HG03196 (cell line): Measurements from ENCODE around the gene HSPBP1.
A peak's percentile ranks its signal among the peaks of the same experiment; 100 is the strongest.

ENCODE experiments used
- ATAC-seq: cut with Tn5 transposase; IDR thresholded peaks from one replicate; pipeline ENCODE4 v1.9.1; 2021; ENCODE audit not compliant: unreplicated experiment

The HSPBP1 gene

GRCh38 chr19:55256562-55257460 lies 23.1 kb downstream of the HSPBP1 start:
- ATAC-seq: no peak

GRCh38 chr19:55255618-55256423 lies 24.1 kb downstream of the HSPBP1 start:
- no peak for ATAC-seq

- no peak for ATAC-seq
Measured at GRCh38 chr19:55254625-55254977, 25.3 kb downstream of the HSPBP1 start.

GRCh38 chr19:55253842-55254624 lies 25.9 kb downstream of the HSPBP1 start:
- ATAC-seq: peak; percentile 37

- no peak for ATAC-seq
Measured at GRCh38 chr19:55252760-55253663, 26.9 kb downstream of the HSPBP1 start.

- ATAC-seq: no peak
Measured at GRCh38 chr19:55251341-55252081, 28.4 kb downstream of the HSPBP1 start.

GRCh38 chr19:55250262-55251036 lies 29.5 kb downstream of the HSPBP1 start:
- no peak for ATAC-seq

- ATAC-seq: no peak
Measured at GRCh38 chr19:55249841-55250240, 30.1 kb downstream of the HSPBP1 start.

GRCh38 chr19:55248704-55249103 lies 31.2 kb downstream of the HSPBP1 start:
- ATAC-seq: no peak

- no peak for ATAC-seq
Measured at GRCh38 chr19:55248166-55248675, 31.7 kb downstream of the HSPBP1 start.

GRCh38 chr19:55247621-55248099 lies 32.2 kb downstream of the HSPBP1 start:
- no peak for ATAC-seq

GRCh38 chr19:55246462-55247451 lies 33.2 kb downstream of the HSPBP1 start:
- ATAC-seq: no peak

GRCh38 chr19:55245236-55245904 lies 34.5 kb downstream of the HSPBP1 start:
- ATAC-seq: no peak

- ATAC-seq: no peak
Measured at GRCh38 chr19:55244004-55244680, 35.8 kb downstream of the HSPBP1 start.

GRCh38 chr19:55242517-55242916 lies 37.4 kb downstream of the HSPBP1 start:
- no peak for ATAC-seq

- no peak for ATAC-seq
Measured at GRCh38 chr19:55241935-55242464, 37.9 kb downstream of the HSPBP1 start.
